ENCODE measurements around the gene ARHGAP4.

DNA sequence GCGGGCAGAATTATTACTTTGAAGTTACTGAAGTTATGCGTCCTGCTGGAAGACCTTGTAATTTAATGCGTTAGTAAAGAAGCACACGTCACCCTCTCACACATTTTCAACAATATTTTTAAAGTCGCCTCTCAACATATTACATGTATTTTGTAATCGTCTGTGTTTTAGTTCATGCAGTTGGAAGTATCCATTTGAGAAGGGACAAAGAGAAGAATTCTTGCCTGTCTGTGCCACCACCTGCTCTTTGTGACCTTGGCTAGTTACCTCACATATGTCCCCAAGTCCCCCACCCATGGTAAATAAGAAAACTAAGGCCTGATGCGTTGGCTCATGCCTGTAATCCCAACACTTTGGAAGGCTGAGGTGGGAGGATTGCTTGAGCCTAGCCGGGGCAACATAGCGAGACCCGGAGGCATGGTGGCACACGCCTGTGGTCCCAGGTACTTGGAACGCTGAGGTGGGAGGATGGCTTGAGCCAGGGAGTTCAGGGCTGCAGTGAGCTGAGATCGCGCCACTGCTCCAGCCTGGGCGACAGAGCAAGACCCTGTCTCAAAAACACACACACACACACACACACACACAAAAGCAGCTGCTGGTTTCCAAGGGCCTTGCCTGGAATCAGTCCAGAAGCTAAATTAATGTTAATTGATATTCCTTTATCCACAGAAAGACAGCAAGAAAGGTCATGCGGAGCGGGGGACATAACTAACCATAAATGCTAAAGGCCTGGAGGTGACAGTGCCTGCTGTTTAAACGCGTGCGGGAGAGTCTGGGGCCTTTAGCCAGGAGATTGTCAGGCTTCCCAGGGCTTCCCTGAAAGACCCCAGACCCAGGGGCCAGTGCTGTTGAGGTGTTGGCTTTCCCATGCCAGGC lies 47.3 kb upstream of the ARHGAP4 start:
- TF ChIP-seq POLR2A (IDR thresholded peaks at IDR 0.05; ENCODE audit: low read depth, low read length) (no peak), CTCF (conservative IDR thresholded peaks at IDR 0.05; ENCODE audit: low read depth, low read length) (no peak), MAFK (IDR thresholded peaks at IDR 0.05; ENCODE audit: low read depth, low read length) (no peak), RAD21 (IDR thresholded peaks at IDR 0.05; ENCODE audit: low read length) (no peak), BHLHE40 (IDR thresholded peaks at IDR 0.05; ENCODE audit: low read depth, low read length) (no peak), CHD1 (IDR thresholded peaks at IDR 0.05; ENCODE audit: low read depth, low read length) (no peak), MXI1 (IDR thresholded peaks at IDR 0.05; ENCODE audit: borderline replicate concordance, low read depth, low read length) (no peak), RCOR1 (IDR thresholded peaks at IDR 0.05; ENCODE audit: insufficient replicate concordance, low read length) (no peak), CEBPB (IDR thresholded peaks at IDR 0.05; ENCODE audit: low read depth, low read length) (no peak), RFX5 (IDR thresholded peaks at IDR 0.05; ENCODE audit: low read depth, low read length) (no peak)
- TF ChIP-seq, protein P1, sequence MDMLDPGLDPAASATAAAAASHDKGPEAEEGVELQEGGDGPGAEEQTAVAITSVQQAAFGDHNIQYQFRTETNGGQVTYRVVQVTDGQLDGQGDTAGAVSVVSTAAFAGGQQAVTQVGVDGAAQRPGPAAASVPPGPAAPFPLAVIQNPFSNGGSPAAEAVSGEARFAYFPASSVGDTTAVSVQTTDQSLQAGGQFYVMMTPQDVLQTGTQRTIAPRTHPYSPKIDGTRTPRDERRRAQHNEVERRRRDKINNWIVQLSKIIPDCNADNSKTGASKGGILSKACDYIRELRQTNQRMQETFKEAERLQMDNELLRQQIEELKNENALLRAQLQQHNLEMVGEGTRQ (IDR thresholded peaks at IDR 0.05; ENCODE audit: low read depth, low read length): no peak

All from IMR-90 (cell line).